Activated naive CD4-positive, alpha-beta T cell treated with anti-CD3 and anti-CD28 coated beads, Interleukin-2, amount 50 U/mL, for 72 hours (primary cell): ENCODE results near the gene TSPY10. TPM values are rescaled to one million over a fixed set of nuclear protein-coding genes. Genes with fewer than 3 reads are reported as not detected.
"Not testable (repeated sequence)": the region's sequence is repeated elsewhere in the genome, so short reads cannot be mapped to it uniquely, and the experiment has no call there.

Experiments
- ATAC-seq, 2 donors: fragments of 150-1000 bp; cut with Tn5 transposase; 2 replicates each; pipeline ENCODE4 v1.10.0; 2021; ENCODE audit warnings: mild to moderate bottlenecking in 2 of 2, moderate library complexity in 2 of 2
- DNase-seq, 2 donors: peaks; one replicate each; pipeline ENCODE4 v3.0.0; 2021 to 2022; ENCODE audit warnings: low spot score in 2 of 2
- H3K27ac Mint-ChIP-seq, 2 donors: one replicate each; pipeline ENCODE4 v1.8.0; 2022; ENCODE audit warnings: mild to moderate bottlenecking in 2 of 2, mixed read lengths in 2 of 2
- H3K36me3 Mint-ChIP-seq, 2 donors: one replicate each; pipeline ENCODE4 v1.8.0; 2022; ENCODE audit warnings: mixed read lengths in 2 of 2
- H3K9me3 Mint-ChIP-seq, 2 donors: one replicate each; pipeline ENCODE4 v1.8.0; 2022; ENCODE audit warnings: mixed read lengths in 2 of 2
- total RNA-seq, 2 donors: library from RNA; stranded (reverse); gene quantifications; one replicate each; pipeline ENCODE4 v1.2.3, GENCODE V29; 2022

TSPY10 gene, protein sequence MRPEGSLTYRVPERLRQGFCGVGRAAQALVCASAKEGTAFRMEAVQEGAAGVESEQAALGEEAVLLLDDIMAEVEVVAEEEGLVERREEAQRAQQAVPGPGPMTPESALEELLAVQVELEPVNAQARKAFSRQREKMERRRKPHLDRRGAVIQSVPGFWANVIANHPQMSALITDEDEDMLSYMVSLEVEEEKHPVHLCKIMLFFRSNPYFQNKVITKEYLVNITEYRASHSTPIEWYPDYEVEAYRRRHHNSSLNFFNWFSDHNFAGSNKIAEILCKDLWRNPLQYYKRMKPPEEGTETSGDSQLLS
- not detected for total RNA-seq

DNA sequence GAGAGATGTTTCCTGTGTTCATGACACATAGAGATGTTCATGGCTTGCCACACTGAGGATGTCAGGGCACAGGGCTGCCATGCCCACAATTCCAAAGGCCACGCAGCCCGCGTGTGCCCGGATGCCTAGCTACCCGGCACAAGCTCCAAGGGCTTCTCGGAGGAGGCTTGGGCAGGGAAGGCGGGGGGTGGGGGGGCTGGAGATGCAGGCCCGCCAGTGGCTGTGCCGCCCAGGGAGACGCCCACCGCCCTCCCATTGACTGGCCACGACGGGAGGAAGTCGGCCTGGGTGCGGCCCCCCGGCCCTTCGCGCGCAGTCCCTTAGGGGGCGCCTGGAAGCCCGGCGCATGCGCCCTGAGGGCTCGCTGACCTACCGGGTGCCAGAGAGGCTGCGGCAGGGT is at the start of gene TSPY10:
TSS of gene TSPY10 (plus strand) at position 301 of the 400 bp plus-strand sequence. CDS start at position 347, 46 bp downstream.
- not testable (repeated sequence) for H3K36me3 Mint-ChIP-seq, H3K9me3 Mint-ChIP-seq, ATAC-seq, DNase-seq, H3K27ac Mint-ChIP-seq

DNA sequence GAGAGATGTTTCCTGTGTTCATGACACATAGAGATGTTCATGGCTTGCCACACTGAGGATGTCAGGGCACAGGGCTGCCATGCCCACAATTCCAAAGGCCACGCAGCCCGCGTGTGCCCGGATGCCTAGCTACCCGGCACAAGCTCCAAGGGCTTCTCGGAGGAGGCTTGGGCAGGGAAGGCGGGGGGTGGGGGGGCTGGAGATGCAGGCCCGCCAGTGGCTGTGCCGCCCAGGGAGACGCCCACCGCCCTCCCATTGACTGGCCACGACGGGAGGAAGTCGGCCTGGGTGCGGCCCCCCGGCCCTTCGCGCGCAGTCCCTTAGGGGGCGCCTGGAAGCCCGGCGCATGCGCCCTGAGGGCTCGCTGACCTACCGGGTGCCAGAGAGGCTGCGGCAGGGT is 40.7 kb upstream of the TSPY10 start, which contains the start of gene TSPY9:
TSS of gene TSPY9 (plus strand) at position 301 of the 400 bp plus-strand sequence. CDS start at position 347, 46 bp downstream.
- DNase-seq, ATAC-seq, H3K27ac Mint-ChIP-seq, H3K36me3 Mint-ChIP-seq, H3K9me3 Mint-ChIP-seq: not testable (repeated sequence)

DNA sequence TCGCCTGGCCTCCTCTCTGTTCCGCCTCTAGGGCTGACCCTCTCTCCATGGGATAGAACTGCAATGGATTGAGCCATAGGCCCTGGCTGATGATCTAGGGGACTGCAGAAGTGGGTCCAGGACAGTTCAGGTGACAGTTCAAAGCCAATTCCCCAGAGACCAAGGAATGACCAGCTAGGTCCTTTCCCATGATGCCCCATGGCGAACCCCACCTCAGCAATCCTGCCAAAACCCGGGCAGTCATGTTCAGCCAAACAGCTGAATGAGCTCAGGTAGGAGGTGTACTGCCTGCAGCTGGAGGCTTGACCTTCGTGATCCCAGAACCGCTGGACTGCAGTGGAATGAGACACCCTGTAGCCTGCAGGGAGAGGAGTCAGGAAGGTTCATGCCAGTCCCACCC is 23.3 kb upstream of the TSPY10 start:
- not testable (repeated sequence) for H3K36me3 Mint-ChIP-seq, DNase-seq, H3K9me3 Mint-ChIP-seq, H3K27ac Mint-ChIP-seq, ATAC-seq

DNA sequence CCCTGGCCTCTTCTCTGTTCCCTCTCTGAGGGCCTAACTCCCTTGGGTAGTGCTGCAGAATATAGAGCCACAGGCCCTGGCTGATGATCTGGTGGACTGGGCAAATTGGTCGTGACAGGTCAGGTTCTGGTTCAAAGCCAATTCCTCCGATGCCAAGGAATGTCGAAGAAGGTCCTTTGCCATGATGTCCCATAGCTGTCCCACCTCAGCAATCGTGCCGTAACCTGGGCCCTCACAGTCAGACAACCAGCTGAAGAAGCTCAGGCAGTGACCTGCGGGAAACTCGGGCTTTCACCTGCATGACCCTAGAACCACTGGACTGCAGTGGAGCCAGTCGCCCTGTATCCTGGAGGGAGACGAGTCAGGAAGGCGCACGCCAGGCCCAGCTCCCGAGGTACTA is 11.4 kb upstream of the TSPY10 start:
- DNase-seq, H3K27ac Mint-ChIP-seq, ATAC-seq, H3K36me3 Mint-ChIP-seq, H3K9me3 Mint-ChIP-seq: not testable (repeated sequence)

Other genes starting within 250 kb of the TSPY10 start
- gene TSPY4, start 190.4 kb upstream of the TSPY10 start, total RNA-seq = not detected
- not detected for gene TSPY8, start 170.1 kb upstream of the TSPY10 start, total RNA-seq
- gene TSPY3, start 129.5 kb upstream of the TSPY10 start, total RNA-seq = not detected
- gene TSPY1, start 60.9 kb upstream of the TSPY10 start, total RNA-seq = not detected
- not detected for gene TSPY9, start 40.6 kb upstream of the TSPY10 start, total RNA-seq